Kidney (tissue), 14 donors: ENCODE data around the gene EXD2. TPM values are rescaled to one million over a fixed set of nuclear protein-coding genes. Genes with fewer than 3 reads are reported as not detected.

Experiments used
- DNase-seq, 5 donors: peaks; one replicate each; pipeline ENCODE4 v3.0.0-alpha.2; 2013 to 2020
- FAIRE-seq: peaks from 2 replicates; lab custom pipeline; 2012; peaks lifted over from hg19 to GRCh38; lab: Jason Lieb, UNC
- H3K27ac ChIP-seq, 2 donors: one replicate each; pipeline ENCODE4 v1.7.0; 2013; ENCODE audit warnings: low read depth in 2 of 2, low read length in 2 of 2, inconsistent platforms in 1 of 2
- H3K27me3 ChIP-seq: one replicate; pipeline ENCODE4 v1.7.1; 2013; ENCODE audit warnings: low read length, inconsistent platforms; ENCODE audit not compliant: control insufficient read depth, insufficient read depth
- H3K36me3 ChIP-seq, 3 donors: one replicate each; pipeline versions ENCODE4 v1.7.0 to v1.7.1; 2013; ENCODE audit warnings: low read length in 3 of 3, control low read depth in 1 of 3, inconsistent platforms in 1 of 3; ENCODE audit not compliant: insufficient read depth in 3 of 3, control insufficient read depth in 2 of 3
- H3K4me1 ChIP-seq, 3 donors: one replicate each; pipeline versions ENCODE4 v1.7.0 to v1.7.1; 2013; ENCODE audit warnings: low read length in 3 of 3, inconsistent platforms in 1 of 3, low read depth in 1 of 3; ENCODE audit not compliant: control insufficient read depth in 2 of 3, insufficient read depth in 2 of 3
- H3K4me3 ChIP-seq, 3 donors: one replicate each; pipeline versions ENCODE4 v1.7.0 to v1.8.1; 2013; ENCODE audit warnings: low read length in 3 of 3, control low read depth in 1 of 3, inconsistent platforms in 1 of 3
- H3K9ac ChIP-seq, 3 donors: one replicate each; pipeline versions ENCODE4 v1.7.0 to v1.7.1; 2013; ENCODE audit warnings: low read length in 3 of 3, control low read depth in 1 of 3, inconsistent platforms in 1 of 3
- H3K9me3 ChIP-seq, 3 donors: one replicate each; pipeline versions ENCODE4 v1.7.0 to v1.7.1; 2013; ENCODE audit warnings: low read length in 3 of 3, control low read depth in 1 of 3, inconsistent platforms in 1 of 3; ENCODE audit not compliant: control insufficient read depth in 2 of 3, insufficient read depth in 1 of 3
- CTCF ChIP-seq: IDR thresholded peaks from 3 replicates; pipeline ENCODE4 v1.5.1; 2012; ENCODE audit warnings: mild to moderate bottlenecking, moderate library complexity, borderline replicate concordance; ENCODE audit not compliant: insufficient read depth; ENCODE audit errors: extremely low read depth
- intact Hi-C: fragments of 100-400 bp; cut with DNase I; formaldehyde crosslinking; loops from one replicate; pipeline ENCODE4 v1.11.1; 2022
- polyA plus RNA-seq: library from polyadenylated mRNA; stranded (reverse); fragments of 350-450 nt; fragmentation: Illumina TruSeq; extraction: RNeasy Lipid Tissue Mini Kit (QIAGEN cat#74804); gene quantifications from one replicate; pipeline ENCODE4 v1.2.3, GENCODE V29; 2014; ENCODE audit warnings: low read depth, low replicate concordance; ENCODE audit not compliant: insufficient read depth
- total RNA-seq: library from RNA; stranded (reverse); fragmentation: NEBNext Ultra II Directional; extraction: Animal tissue kit (Norgen Biotek cat#: 25700); gene quantifications from one replicate; pipeline ENCODE4 v1.2.1, GENCODE V29; 2021
- donor health status: control.
- donor health status: control.
- donor health status: control.
- donor health status: control.
- donor health status: control.
- donor health status: DM: yes; HTN: yes; CAD: no.
- donor health status: Normal renal cell carcinoma (clear cell type).

EXD2 gene
- total and polyA plus RNA-seq, 2 donors from 2014 or later = 13.7 to 24.5 TPM

GRCh38 chr14:69267492-69267891, 76.2 kb downstream of the EXD2 start:
- Histone ChIP-seq H3K27me3 (no peaks in the 10 kb centered on the region), H3K9ac (no peak overlapping the region), H3K4me3 (no peak overlapping the region), H3K27ac (no peak overlapping the region), H3K9me3 (no peaks in the 10 kb centered on the region), H3K4me1 (no peaks in the 10 kb centered on the region), H3K36me3 (no peaks in the 10 kb centered on the region)
- TF ChIP-seq CTCF = no peak
- DNase-seq = no peak
- FAIRE-seq = no peak
- intact Hi-C loops = no loop called here

GRCh38 chr14:69268223-69268622, 76.9 kb downstream of the EXD2 start:
- no peak for TF ChIP-seq CTCF
- H3K36me3 ChIP-seq = no peaks in the 10 kb centered on the region

GRCh38 chr14:69268763-69269162, 77.5 kb downstream of the EXD2 start:
- DNase-seq (peak in 1 of 5 donors; percentile 46), FAIRE-seq (no peak)
- TF ChIP-seq CTCF = no peak
- Histone ChIP-seq H3K4me3 (no peak overlapping the region), H3K9me3 (no peaks in the 10 kb centered on the region), H3K27ac (no peak overlapping the region), H3K27me3 (no peaks in the 10 kb centered on the region), H3K9ac (no peak overlapping the region), H3K4me1 (no peaks in the 10 kb centered on the region), H3K36me3 (no peaks in the 10 kb centered on the region)
- intact Hi-C loops = no loop called here

More at GRCh38 chr14:69268223-69268622, 76.9 kb downstream of the EXD2 start:
- Histone ChIP-seq H3K27ac (no peak overlapping the region), H3K4me3 (no peak overlapping the region), H3K27me3 (no peaks in the 10 kb centered on the region), H3K9me3 (no peaks in the 10 kb centered on the region), H3K9ac (no peak overlapping the region), H3K4me1 (no peaks in the 10 kb centered on the region)
- no peak for DNase-seq
- FAIRE-seq = no peak
- intact Hi-C loops = no loop called here

- Histone ChIP-seq H3K27me3 (no peaks in the 10 kb centered on the region), H3K4me3 (no peak overlapping the region), H3K4me1 (no peaks in the 10 kb centered on the region), H3K36me3 (no peaks in the 10 kb centered on the region), H3K9ac (no peak overlapping the region), H3K27ac (no peak overlapping the region), H3K9me3 (no peaks in the 10 kb centered on the region)
- DNase-seq (no peak), FAIRE-seq (no peak)
- intact Hi-C loops = no loop called here
- no peak for TF ChIP-seq CTCF
Observed at GRCh38 chr14:69269381-69269780, 78.1 kb downstream of the EXD2 start.
